HG02885 (cell line): ENCODE measurements around the gene ANKS1B.
"Not testable (repeated sequence)": the region's sequence is repeated elsewhere in the genome, so short reads cannot be mapped to it uniquely, and the experiment has no call there.

Experiments used
- ATAC-seq: cut with Tn5 transposase; IDR thresholded peaks from one replicate; pipeline ENCODE4 v1.9.1; 2021; ENCODE audit warnings: mild to moderate bottlenecking; ENCODE audit not compliant: unreplicated experiment, poor library complexity

The ANKS1B gene

DNA sequence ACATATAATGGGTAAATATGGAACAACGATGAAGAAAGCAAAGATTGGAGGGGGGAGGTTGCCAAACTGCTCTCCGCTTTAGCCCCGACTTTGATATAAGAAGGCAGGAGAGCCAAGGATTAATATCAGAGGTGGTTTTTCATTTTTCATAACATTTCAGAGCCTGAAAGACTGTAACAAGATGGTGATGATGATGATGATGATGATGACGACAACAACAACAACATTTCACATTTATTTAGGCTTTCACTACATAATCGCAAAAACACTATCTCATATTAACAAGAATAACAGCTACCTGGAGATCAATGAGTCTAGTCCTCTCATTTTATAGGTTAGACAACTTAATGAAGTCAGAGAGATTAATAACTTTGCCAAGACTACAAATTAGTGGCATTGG lies 86.1 kb downstream of the ANKS1B start:
- no peak for ATAC-seq

DNA sequence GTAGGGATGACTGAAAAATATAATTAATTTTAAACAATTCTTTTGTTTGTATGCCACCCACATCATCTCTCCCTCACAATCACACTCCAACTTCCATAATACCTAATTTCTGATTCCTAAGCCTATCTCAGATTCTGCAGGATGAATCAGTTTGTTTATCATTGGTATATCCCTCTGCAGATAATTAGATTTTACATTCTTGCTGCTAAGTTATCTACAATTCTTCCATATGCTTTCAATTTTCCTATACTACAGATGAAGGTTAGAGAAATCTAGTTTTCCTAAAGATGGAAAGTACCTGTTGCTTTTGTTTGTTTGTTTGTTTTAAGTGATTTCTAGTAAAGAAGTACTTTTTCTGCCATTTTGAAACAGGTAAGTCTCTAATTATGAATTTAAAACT lies 105.3 kb downstream of the ANKS1B start:
- ATAC-seq: no peak

DNA sequence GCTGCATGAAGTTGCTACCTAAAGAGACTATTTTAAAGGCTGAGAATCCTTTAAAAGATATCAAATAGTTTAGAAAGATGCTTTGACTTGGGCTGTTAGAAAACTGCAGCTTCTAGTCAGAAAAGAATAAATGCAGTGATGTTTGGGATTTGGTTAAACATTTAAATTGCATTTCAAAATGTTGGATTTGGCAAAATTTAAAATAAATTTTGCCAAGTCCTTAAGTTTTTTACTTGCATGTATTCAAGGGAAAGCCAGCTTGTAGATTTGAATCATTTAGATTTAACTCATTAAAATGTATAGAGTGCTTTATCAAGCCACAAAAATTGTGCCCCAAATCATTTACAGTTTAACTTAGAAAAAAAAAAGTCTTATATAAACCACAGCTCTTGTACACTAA lies 109.7 kb downstream of the ANKS1B start:
- ATAC-seq: no peak

- no peak for ATAC-seq
Observed at GRCh38 chr12:99870085-99870484, 114.7 kb downstream of the ANKS1B start.

- no peak for ATAC-seq
Observed at GRCh38 chr12:99861731-99862130, 123.0 kb downstream of the ANKS1B start.

DNA sequence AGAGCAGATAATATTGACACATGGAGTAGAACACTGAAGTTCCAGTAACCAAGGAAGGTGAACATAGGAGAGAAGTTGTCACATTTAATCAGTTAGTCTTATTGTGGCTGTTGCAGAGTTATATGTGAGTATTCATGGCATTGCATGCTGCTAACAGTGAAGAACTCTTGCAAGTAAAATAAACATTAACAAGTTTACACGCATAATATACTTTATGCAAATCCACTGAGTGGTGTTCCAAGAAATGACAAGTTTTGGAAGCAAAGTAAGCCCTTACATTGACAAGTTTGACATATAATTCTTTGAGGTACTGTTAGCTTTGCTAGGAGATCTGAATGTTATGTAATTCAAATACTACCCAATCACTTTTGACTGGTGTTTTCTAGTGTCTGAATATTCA lies 125.6 kb downstream of the ANKS1B start:
- ATAC-seq: no peak

DNA sequence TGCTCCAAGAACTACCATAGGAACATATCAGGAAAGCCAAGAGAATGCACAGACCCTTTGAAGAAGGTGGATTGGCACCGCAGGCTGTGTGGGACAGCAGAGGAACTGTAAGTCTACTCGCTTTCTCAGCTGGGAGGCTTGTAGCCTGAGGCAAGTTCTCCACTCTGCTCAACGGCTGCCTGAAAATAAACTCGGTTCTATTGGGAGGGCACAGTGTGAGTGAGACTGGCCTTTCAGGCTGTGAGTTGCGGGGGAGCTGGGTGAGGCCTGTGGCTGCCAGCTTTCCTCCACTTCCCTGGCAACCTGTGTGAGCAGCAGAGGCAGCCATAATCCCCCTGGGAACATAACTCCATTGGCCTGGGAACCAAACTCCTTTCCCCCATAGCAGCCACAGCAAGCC lies 132.1 kb downstream of the ANKS1B start:
- no peak for ATAC-seq

DNA sequence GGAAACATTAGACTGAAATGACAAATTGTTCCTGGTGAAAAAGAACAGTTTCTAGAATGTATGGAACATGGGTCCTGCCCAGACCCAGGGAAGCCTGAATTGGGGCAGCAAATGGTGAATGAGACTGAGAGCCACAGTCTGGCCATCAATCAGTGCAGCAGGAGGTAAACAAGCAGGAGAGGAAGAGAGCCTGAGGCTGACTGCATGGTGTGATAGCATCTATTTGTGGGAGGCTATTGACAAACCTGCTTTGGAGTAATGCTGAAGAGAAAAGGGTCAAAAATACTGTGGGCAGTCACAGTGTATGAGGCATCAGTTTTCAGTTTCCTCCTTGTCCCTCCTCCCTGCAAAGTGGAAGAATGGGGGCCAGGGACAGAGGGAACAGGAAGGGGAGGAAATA lies 136.8 kb downstream of the ANKS1B start:
- ATAC-seq: no peak

DNA sequence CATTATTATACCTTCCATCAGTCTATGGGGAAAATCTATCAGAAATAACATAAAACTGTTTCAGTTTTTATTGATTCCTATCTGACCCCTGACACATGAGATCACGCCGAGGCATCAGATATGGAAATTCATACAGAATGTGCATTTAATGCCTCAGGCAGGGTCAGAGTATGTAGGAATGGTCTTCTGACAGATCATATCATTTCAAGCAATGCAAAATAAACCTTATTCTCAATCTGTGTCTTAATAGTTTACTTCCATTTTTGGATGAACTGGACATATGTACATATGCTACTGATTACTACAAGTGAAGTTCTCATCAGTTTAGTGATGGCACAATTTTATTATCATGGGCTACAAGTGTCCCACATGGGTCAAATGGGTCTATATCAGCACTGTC lies 150.0 kb downstream of the ANKS1B start:
- ATAC-seq: no peak

DNA sequence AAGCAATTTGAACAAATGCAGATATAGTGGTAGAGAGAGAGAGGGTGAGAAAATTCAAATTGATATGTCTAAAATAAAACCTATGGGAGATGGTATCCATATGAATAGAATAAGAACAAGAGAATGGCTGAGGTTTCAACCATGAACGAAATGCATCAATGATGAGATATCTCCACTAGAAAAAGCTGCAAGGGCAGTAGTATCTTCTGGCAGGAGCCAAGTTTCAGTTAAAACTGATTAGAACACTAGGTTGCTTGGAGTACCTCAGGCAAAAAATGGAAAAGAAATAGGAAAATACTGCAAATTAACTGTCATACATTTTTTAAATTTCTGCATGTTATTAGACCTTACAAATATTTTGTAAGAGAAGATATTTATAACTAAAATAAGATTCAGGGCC lies 151.3 kb downstream of the ANKS1B start:
- ATAC-seq: no peak

DNA sequence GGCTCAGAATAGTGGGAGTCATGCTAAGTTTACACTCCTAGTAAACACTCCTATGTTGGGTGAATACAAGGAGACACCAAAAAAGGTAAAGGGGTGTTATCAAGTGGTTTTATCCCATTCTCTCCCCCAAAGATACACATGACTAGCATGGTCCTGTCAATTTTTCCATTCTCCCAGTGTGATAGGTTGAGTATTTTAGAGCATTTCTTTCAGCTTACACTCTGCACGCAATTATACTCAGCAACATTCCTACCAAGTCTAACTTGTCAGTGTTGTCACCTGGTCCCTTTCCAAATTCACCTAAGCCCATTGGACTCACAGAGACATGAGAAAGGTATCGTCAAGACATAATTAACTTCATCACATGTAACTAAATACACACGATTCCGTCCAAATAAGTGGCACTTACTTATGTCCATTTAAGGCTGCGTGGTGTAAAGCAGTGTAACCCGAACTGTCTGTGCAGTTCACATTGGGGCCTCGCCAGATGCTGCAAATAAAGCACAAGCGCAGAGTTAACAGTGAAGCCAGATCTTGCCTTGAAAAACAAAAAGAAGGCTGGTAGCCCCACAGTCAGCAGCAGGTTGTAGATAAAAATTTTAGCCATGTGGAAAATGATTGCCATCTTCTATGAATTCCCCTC lies 159.7 kb downstream of the ANKS1B start:
- no peak for ATAC-seq

DNA sequence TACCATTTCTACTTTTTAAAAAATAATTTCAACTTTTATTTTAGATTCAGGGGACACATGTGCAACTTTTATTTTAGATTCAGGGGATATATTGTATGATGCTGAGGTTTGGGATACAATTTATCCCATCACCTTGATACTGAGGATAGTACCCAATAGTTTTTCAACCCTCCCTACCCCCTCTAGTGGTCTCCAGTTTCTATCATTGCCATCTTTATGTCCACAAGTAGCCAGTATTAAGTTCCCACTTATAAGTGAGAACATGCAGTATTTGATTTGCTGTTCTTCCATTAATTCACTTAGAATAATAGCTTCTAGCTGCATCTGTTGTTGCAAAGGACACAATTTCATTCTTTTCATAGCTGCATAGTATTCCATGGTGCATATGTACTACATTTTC lies 162.5 kb downstream of the ANKS1B start:
- no peak for ATAC-seq

GRCh38 chr12:99810718-99811593 lies 173.8 kb downstream of the ANKS1B start:
- no peak for ATAC-seq

- ATAC-seq: no peak
Observed at GRCh38 chr12:99809909-99810308, 174.8 kb downstream of the ANKS1B start.

- no peak for ATAC-seq
Observed at GRCh38 chr12:99806304-99806703, 178.4 kb downstream of the ANKS1B start.

GRCh38 chr12:99804715-99805114 lies 180.0 kb downstream of the ANKS1B start:
- ATAC-seq: no peak

GRCh38 chr12:99800605-99801004 lies 184.1 kb downstream of the ANKS1B start:
- ATAC-seq: no peak

- not testable (repeated sequence) for ATAC-seq
Observed at GRCh38 chr12:99797931-99798330, 186.8 kb downstream of the ANKS1B start.

DNA sequence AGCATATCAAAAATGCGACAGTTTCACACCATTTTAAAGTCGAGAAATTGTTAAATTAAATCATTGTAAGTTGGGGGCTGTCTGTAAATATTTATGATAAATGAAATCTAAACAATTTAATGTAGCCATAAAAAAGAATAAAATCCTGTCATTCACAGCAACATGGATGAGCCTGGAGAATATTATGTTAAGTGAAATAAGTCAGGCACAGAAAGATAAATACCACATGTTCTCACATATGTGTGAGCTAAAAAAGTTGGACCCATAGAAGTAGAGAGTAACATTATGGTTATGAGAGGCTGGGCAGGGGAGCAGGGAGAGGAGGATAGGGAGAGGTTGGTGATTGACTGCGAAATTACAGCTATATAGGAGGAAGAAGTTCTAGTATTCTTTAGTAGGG lies 201.3 kb downstream of the ANKS1B start:
- no peak for ATAC-seq

- ATAC-seq: no peak
Observed at GRCh38 chr12:99772274-99772673, 212.5 kb downstream of the ANKS1B start.

GRCh38 chr12:99771659-99772058 lies 213.1 kb downstream of the ANKS1B start:
- ATAC-seq: no peak
